HCT116 (cell line): ENCODE data around the gene CPEB3. TPM values are rescaled to one million over a fixed set of nuclear protein-coding genes. Genes with fewer than 3 reads are reported as not detected.

Experiments used
- ATAC-seq: fragments of 200-7000 bp; cut with Tn5 transposase; 2 replicates; pipeline ENCODE4 v1.9.1; 2020; ENCODE audit warnings: mild to moderate bottlenecking, moderate library complexity
- BruUV-seq: library from RNA; stranded (reverse); fragments of 400-500 nt; replicated peaks from 2 replicates; lab custom pipeline; 2021; lab: Mats Ljungman, UMichigan
- CTCF ChIA-PET: fragments of 300-600 bp; sonication (Branson Sonifier 250); formaldehyde crosslinking; loops from one replicate; lab custom pipeline; 2021; ENCODE audit warnings: antibody characterized with exemption; lab: Charles Lee
- POLR2A ChIA-PET: fragments of 300-600, 350-600 bp; sonication (Branson Sonifier 250); formaldehyde crosslinking; loops from one replicate; lab custom pipeline; 2021; ENCODE audit warnings: antibody characterized with exemption; lab: Charles Lee
- RAD21 ChIA-PET, 2 experiments: fragments of 300-600 bp; sonication (Branson Sonifier 250); formaldehyde crosslinking; loops; one replicate each; lab custom pipeline; 2023; ENCODE audit warnings: low total read pairs in 2 of 2; ENCODE audit not compliant: uncharacterized antibody in 2 of 2, unreplicated experiment in 2 of 2, low non-redundant PET in 1 of 2; lab: Charles Lee
- DNase-seq: peaks from one replicate; pipeline ENCODE4 v3.0.0-alpha.2; 2010; ENCODE audit warnings: low read depth, low spot score
- H2AFZ ChIP-seq: fragments of 200-600 bp; shearing (Covaris generic), sonication (generic); 2 replicates; pipeline ENCODE4 v1.6.1; 2017; ENCODE audit warnings: low read depth, mixed run types, mixed read lengths, antibody characterized with exemption, low read length; ENCODE audit not compliant: poor library complexity, severe bottlenecking
- H3K27ac ChIP-seq: 2 replicates; pipeline ENCODE4 v1.5.1; 2012; ENCODE audit warnings: low read depth, low read length
- H3K27me3 ChIP-seq: fragments of 200-600 bp; sonication (generic); 2 replicates; pipeline ENCODE4 v1.6.1; 2016; ENCODE audit warnings: mixed run types, low read length, mixed read lengths; ENCODE audit not compliant: insufficient read depth
- H3K36me3 ChIP-seq, 2 experiments: fragments of 200-500 bp in 1 of 2; fragments of 200-600 bp in 1 of 2; sonication (Bioruptor generic) in 1 of 2; sonication (generic) in 1 of 2; 2 replicates each; pipeline versions ENCODE4 v1.5.1 to v1.6.1; 2014 to 2016; ENCODE audit warnings: low read length in 2 of 2, inconsistent platforms in 1 of 2, mixed read lengths in 1 of 2, mixed run types in 1 of 2; ENCODE audit not compliant: insufficient read depth in 2 of 2, control insufficient read depth in 1 of 2
- H3K4me1 ChIP-seq, 2 experiments: fragments of 200-600 bp in 1 of 2; sonication (generic) in 1 of 2; 2 replicates each; pipeline versions ENCODE4 v1.5.1 to v1.6.1; 2012 to 2017; ENCODE audit warnings: low read length in 2 of 2, inconsistent platforms in 1 of 2, mild to moderate bottlenecking in 1 of 2, mixed read lengths in 1 of 2, mixed run types in 1 of 2, moderate library complexity in 1 of 2; ENCODE audit not compliant: insufficient read depth in 2 of 2, control insufficient read depth in 1 of 2
- H3K4me2 ChIP-seq: fragments of 200-600 bp; sonication (generic); 2 replicates; pipeline ENCODE4 v1.6.1; 2017; ENCODE audit warnings: mixed run types, low read length, mixed read lengths
- H3K4me3 ChIP-seq, 2 experiments: fragments of 200-600 bp in 1 of 2; sonication (generic) in 1 of 2; replicated peaks in 1 of 2; 2 replicates each; pipeline ENCODE4 v1.5.1; 2011 to 2016; ENCODE audit warnings: low read length in 2 of 2, control low read depth in 1 of 2, low read depth in 1 of 2, mild to moderate bottlenecking in 1 of 2, mixed read lengths in 1 of 2, mixed run types in 1 of 2
- H3K79me2 ChIP-seq: fragments of 200-600 bp; sonication (generic); 2 replicates; pipeline ENCODE4 v1.6.1; 2017; ENCODE audit warnings: mild to moderate bottlenecking, mixed run types, low read length, moderate library complexity, mixed read lengths; ENCODE audit not compliant: insufficient read depth
- H3K9ac ChIP-seq: fragments of 200-600 bp; sonication (generic); 2 replicates; pipeline ENCODE4 v1.6.1; 2016; ENCODE audit warnings: low read length, mixed read lengths
- H3K9me2 ChIP-seq: fragments of 200-600 bp; sonication (generic), shearing (Covaris generic); 2 replicates; pipeline ENCODE4 v1.6.1; 2017; ENCODE audit warnings: mixed run types, mild to moderate bottlenecking, moderate library complexity; ENCODE audit not compliant: insufficient read depth
- H3K9me3 ChIP-seq, 2 experiments: fragments of 200-500 bp in 1 of 2; fragments of 200-600 bp in 1 of 2; sonication (Bioruptor generic) in 1 of 2; sonication (generic) in 1 of 2; 2 replicates each; pipeline ENCODE4 v1.6.1; 2014 to 2017; ENCODE audit warnings: low read length in 2 of 2, mixed read lengths in 2 of 2, inconsistent platforms in 1 of 2, low read depth in 1 of 2, mild to moderate bottlenecking in 1 of 2, mixed run types in 1 of 2, moderate library complexity in 1 of 2; ENCODE audit not compliant: control insufficient read depth in 1 of 2, insufficient read depth in 1 of 2
- H4K20me1 ChIP-seq: fragments of 200-600 bp; sonication (generic), shearing (Covaris generic); 2 replicates; pipeline ENCODE4 v1.6.1; 2017; ENCODE audit warnings: mixed run types, mild to moderate bottlenecking, moderate library complexity; ENCODE audit not compliant: insufficient read depth
- ATF3 ChIP-seq: IDR thresholded peaks from 2 replicates; pipeline ENCODE4 v1.6.1; 2012
- CEBPB ChIP-seq: IDR thresholded peaks from 2 replicates; pipeline ENCODE4 v1.6.1; 2012; ENCODE audit warnings: low read depth
- EGR1 ChIP-seq: IDR thresholded peaks from 2 replicates; pipeline ENCODE4 v1.6.1; 2012; ENCODE audit warnings: low read depth
- ELF1 ChIP-seq: IDR thresholded peaks from 2 replicates; pipeline ENCODE4 v1.6.1; 2012; ENCODE audit warnings: low read depth, borderline replicate concordance
- EZH2 ChIP-seq: fragments of 200-600 bp; sonication (generic); IDR thresholded peaks from 2 replicates; pipeline ENCODE4 v1.6.1; 2017; ENCODE audit warnings: antibody characterized with exemption, mixed run types
- FOSL1 ChIP-seq: IDR thresholded peaks from 2 replicates; pipeline ENCODE4 v1.6.1; 2012; ENCODE audit warnings: low read depth
- MAX ChIP-seq: IDR thresholded peaks from 2 replicates; pipeline ENCODE4 v1.6.1; 2012
- POLR2A ChIP-seq: IDR thresholded peaks from 2 replicates; pipeline ENCODE4 v1.7.0; 2011; ENCODE audit warnings: borderline replicate concordance; ENCODE audit not compliant: insufficient read depth, insufficient read length; ENCODE audit errors: extremely low read depth
- POLR2AphosphoS5 ChIP-seq: IDR thresholded peaks from 2 replicates; pipeline ENCODE4 v1.6.1; 2011; ENCODE audit warnings: mild to moderate bottlenecking, low read depth, low read length, moderate library complexity
- RAD21 ChIP-seq: IDR thresholded peaks from 2 replicates; pipeline ENCODE4 v1.6.1; 2012; ENCODE audit warnings: low read depth, mild to moderate bottlenecking
- REST ChIP-seq: IDR thresholded peaks from 2 replicates; pipeline ENCODE4 v1.6.1; 2012; ENCODE audit warnings: low read depth
- SRF ChIP-seq: IDR thresholded peaks from 2 replicates; pipeline ENCODE4 v1.6.1; 2012; ENCODE audit warnings: low read depth
- TCF7L2 ChIP-seq: IDR thresholded peaks from 2 replicates; pipeline ENCODE4 v1.7.0; 2011; ENCODE audit warnings: borderline replicate concordance, inconsistent platforms; ENCODE audit not compliant: insufficient read depth, insufficient read length; ENCODE audit errors: extremely low read depth
- YY1 ChIP-seq: IDR thresholded peaks from 2 replicates; pipeline ENCODE4 v1.6.1; 2011; ENCODE audit warnings: low read length, low read depth, moderate library complexity, mild to moderate bottlenecking; ENCODE audit not compliant: insufficient replicate concordance; ENCODE audit errors: extremely low read depth
- ZBTB33 ChIP-seq: IDR thresholded peaks from 2 replicates; pipeline ENCODE4 v1.6.1; 2011; ENCODE audit warnings: mild to moderate bottlenecking, low read length, moderate library complexity; ENCODE audit not compliant: insufficient replicate concordance; ENCODE audit errors: extremely low read depth
- ZNF274 ChIP-seq: fragments of 200-500 bp; sonication (Bioruptor generic); IDR thresholded peaks from 2 replicates; pipeline ENCODE4 v1.6.1; 2014; ENCODE audit warnings: mild to moderate bottlenecking, low read depth, low read length, inconsistent platforms
- intact Hi-C: fragments of 100-400 bp; cut with micrococcal nuclease; formaldehyde crosslinking; loops from 2 replicates; pipeline ENCODE4 v1.10.0; 2022
- total RNA-seq: library from RNA; stranded (reverse); gene quantifications from one replicate; pipeline ENCODE4 v1.2.1, GENCODE V29; 2021; ENCODE audit not compliant: unreplicated experiment

CPEB3 gene
- total RNA-seq, 1 experiment from 2014 or later, result 3.0 TPM

- no peak for TF ChIP-seq REST
- TF ChIP-seq YY1, result no peak
Observed at GRCh38 chr10:92001995-92002394, 288.9 kb downstream of the CPEB3 start (continued).

GRCh38 chr10:92001581-92001980 is 289.3 kb downstream of the CPEB3 start:
- CTCF ChIA-PET, result no interaction called here
- no TSS peak for BruUV-seq
- DNase-seq, result no peak

More at GRCh38 chr10:92001581-92001980, 289.3 kb downstream of the CPEB3 start:
- Histone ChIP-seq H3K4me3 (no peak overlapping the region), H3K36me3 (peaks cover 14 to 26% of the 10 kb centered on the region in 2 experiments; a peak in 3 of 4 replicates), H3K9ac (no peak overlapping the region), H3K9me3 (no peaks in the 10 kb centered on the region), H3K79me2 (0 out of 2 replicates have a peak, but pooled peaks cover 3% of the 10 kb centered on the region), H3K9me2 (no peaks in the 10 kb centered on the region), H3K27me3 (no peaks in the 10 kb centered on the region), H3K4me2 (no peak overlapping the region), H3K27ac (no peak overlapping the region), H3K4me1 (no peaks in the 10 kb centered on the region), H2AFZ (no peak overlapping the region), H4K20me1 (no peaks in the 10 kb centered on the region)
- TF ChIP-seq TCF7L2, result no peak
- TF ChIP-seq ZBTB33, result no peak
- no peak for TF ChIP-seq FOSL1
- no peak for TF ChIP-seq ZNF274
- no peak for TF ChIP-seq CEBPB
- no peak for TF ChIP-seq MAX
- TF ChIP-seq RAD21, result no peak
- no peak for TF ChIP-seq EZH2
- no peak for TF ChIP-seq POLR2AphosphoS5
- TF ChIP-seq YY1, result no peak
- no peak for TF ChIP-seq ELF1
- TF ChIP-seq SRF, result no peak
- no peak for TF ChIP-seq EGR1
- no peak for TF ChIP-seq ATF3
- TF ChIP-seq POLR2A, result no peak
- intact Hi-C loops, result no loop called here
- ATAC-seq, result no peak
- ChIA-PET RAD21 (no interaction called here), POLR2A (no interaction called here)
